Panc1 (cell line): ENCODE results near the gene RGS3. TPM values are rescaled to one million over a fixed set of nuclear protein-coding genes. Genes with fewer than 3 reads are reported as not detected.

Experiments used
- ATAC-seq: fragments of 200-7000 bp; cut with Tn5 transposase; 2 replicates; pipeline ENCODE4 v1.9.1; 2020; ENCODE audit warnings: mild to moderate bottlenecking, moderate library complexity
- BruUV-seq: library from RNA; stranded (reverse); fragments of 400-500 nt; replicated peaks from 2 replicates; lab custom pipeline; 2021; lab: Mats Ljungman, UMichigan
- CTCF ChIA-PET: fragments of 300-600 bp; sonication (Branson Sonifier 250); formaldehyde crosslinking; loops from one replicate; lab custom pipeline; 2022; ENCODE audit warnings: antibody characterized with exemption; lab: Charles Lee
- POLR2A ChIA-PET: fragments of 300-600 bp; sonication (Branson Sonifier 250); formaldehyde crosslinking; loops from one replicate; lab custom pipeline; 2022; ENCODE audit warnings: antibody characterized with exemption; lab: Charles Lee
- DNase-seq: peaks from one replicate; pipeline ENCODE4 v3.0.0-alpha.2; 2010; ENCODE audit warnings: low read depth, low spot score
- H3K27ac ChIP-seq: 2 replicates; pipeline ENCODE4 v1.5.1; 2011; ENCODE audit warnings: mild to moderate bottlenecking, low read length, inconsistent platforms
- H3K27me3 ChIP-seq: fragments of 200-500 bp; sonication (Bioruptor generic); 2 replicates; pipeline ENCODE4 v1.6.0; 2014; ENCODE audit warnings: low read length, inconsistent platforms; ENCODE audit not compliant: control insufficient read depth, insufficient read depth
- H3K36me3 ChIP-seq: fragments of 200-500 bp; sonication (Bioruptor generic); 2 replicates; pipeline ENCODE4 v1.5.1; 2014; ENCODE audit warnings: inconsistent platforms, mild to moderate bottlenecking, low read length, moderate library complexity; ENCODE audit not compliant: control insufficient read depth, insufficient read depth
- H3K4me1 ChIP-seq: 2 replicates; pipeline ENCODE4 v1.5.1; 2011; ENCODE audit warnings: inconsistent platforms, mild to moderate bottlenecking, low read length, moderate library complexity; ENCODE audit not compliant: control insufficient read depth, insufficient read depth
- H3K4me3 ChIP-seq, 2 experiments: 2 replicates each; pipeline ENCODE4 v1.5.1; 2011 to 2012; ENCODE audit warnings: low read depth in 2 of 2, low read length in 2 of 2, mild to moderate bottlenecking in 2 of 2, inconsistent platforms in 1 of 2, moderate library complexity in 1 of 2
- H3K9me3 ChIP-seq: fragments of 200-500 bp; sonication (Bioruptor generic); 2 replicates; pipeline ENCODE4 v1.5.1; 2014; ENCODE audit warnings: low read depth, mild to moderate bottlenecking, inconsistent platforms, low read length, moderate library complexity; ENCODE audit not compliant: control insufficient read depth, insufficient read depth
- POLR2AphosphoS5 ChIP-seq: IDR thresholded peaks from 2 replicates; pipeline ENCODE4 v1.6.1; 2012; ENCODE audit warnings: mild to moderate bottlenecking, low read depth, low read length, moderate library complexity
- SIN3A ChIP-seq: IDR thresholded peaks from 2 replicates; pipeline ENCODE4 v1.6.1; 2012; ENCODE audit warnings: low read depth, mild to moderate bottlenecking, low read length, moderate library complexity, borderline replicate concordance; ENCODE audit not compliant: insufficient read depth
- TCF7L2 ChIP-seq: IDR thresholded peaks from 2 replicates; pipeline ENCODE4 v1.6.1; 2011; ENCODE audit warnings: mild to moderate bottlenecking, low read depth, low read length, inconsistent platforms
- in situ Hi-C: cut with HindIII; loops from 2 replicates; pipeline ENCODE4 v1.10.0; 2016; ENCODE audit warnings: low sequenced_read_pairs, low pct_unique_long_range_greater_than_20kb
- intact Hi-C: fragments of 100-400 bp; cut with micrococcal nuclease; formaldehyde crosslinking; loops from one replicate; pipeline ENCODE4 v1.10.0; 2022; ENCODE audit not compliant: unreplicated experiment
- total RNA-seq: library from RNA; stranded (reverse); gene quantifications from one replicate; pipeline ENCODE4 v1.2.1, GENCODE V29; 2021; ENCODE audit not compliant: unreplicated experiment
- TF ChIP-seq, protein P1 (sequence below), 2 experiments: IDR thresholded peaks; 2 replicates each; pipeline ENCODE4 v1.6.1; 2011 to 2012; ENCODE audit warnings: low read depth in 2 of 2, control low read depth in 1 of 2, low read length in 1 of 2, mild to moderate bottlenecking in 1 of 2, moderate library complexity in 1 of 2; ENCODE audit not compliant: insufficient read depth in 1 of 2
- TF ChIP-seq, protein P2 (sequence below): fragments of 450-650 bp; IDR thresholded peaks from 2 replicates; pipeline ENCODE4 v1.5.1; 2017; ENCODE audit warnings: mild to moderate bottlenecking

The RGS3 gene
- total RNA-seq, 1 experiment from 2014 or later = 15.1 TPM

DNA sequence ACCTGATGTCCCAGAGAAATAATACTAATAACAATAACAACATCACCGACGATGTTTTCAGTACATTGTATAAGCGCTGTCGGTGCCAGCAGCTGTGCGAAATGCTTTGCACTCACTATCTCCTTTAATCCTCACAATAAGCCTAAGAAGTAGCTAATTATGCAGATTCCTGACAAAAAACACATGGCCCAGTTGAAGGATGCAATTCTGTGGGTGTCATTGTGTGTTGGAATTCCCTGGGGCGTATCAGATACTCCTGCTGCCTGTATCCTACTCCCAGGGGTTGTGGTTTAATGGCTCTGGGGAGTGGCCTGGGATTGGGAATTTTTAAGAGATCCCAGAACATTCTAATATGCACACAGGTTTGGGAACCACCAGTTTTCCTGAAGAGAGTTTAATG is 154.0 kb downstream of the RGS3 start:
- Histone ChIP-seq H3K27me3 (no peaks in the 10 kb centered on the region), H3K36me3 (no peaks in the 10 kb centered on the region), H3K4me3 (no peak overlapping the region), H3K27ac (no peak overlapping the region), H3K4me1 (peaks cover 16% of the 10 kb centered on the region), H3K9me3 (no peaks in the 10 kb centered on the region)
- intact Hi-C loops = no loop called here
- no peak for DNase-seq
- TF ChIP-seq TCF7L2 (no peak), POLR2AphosphoS5 (no peak), SIN3A (no peak)
- TF ChIP-seq, protein P1, sequence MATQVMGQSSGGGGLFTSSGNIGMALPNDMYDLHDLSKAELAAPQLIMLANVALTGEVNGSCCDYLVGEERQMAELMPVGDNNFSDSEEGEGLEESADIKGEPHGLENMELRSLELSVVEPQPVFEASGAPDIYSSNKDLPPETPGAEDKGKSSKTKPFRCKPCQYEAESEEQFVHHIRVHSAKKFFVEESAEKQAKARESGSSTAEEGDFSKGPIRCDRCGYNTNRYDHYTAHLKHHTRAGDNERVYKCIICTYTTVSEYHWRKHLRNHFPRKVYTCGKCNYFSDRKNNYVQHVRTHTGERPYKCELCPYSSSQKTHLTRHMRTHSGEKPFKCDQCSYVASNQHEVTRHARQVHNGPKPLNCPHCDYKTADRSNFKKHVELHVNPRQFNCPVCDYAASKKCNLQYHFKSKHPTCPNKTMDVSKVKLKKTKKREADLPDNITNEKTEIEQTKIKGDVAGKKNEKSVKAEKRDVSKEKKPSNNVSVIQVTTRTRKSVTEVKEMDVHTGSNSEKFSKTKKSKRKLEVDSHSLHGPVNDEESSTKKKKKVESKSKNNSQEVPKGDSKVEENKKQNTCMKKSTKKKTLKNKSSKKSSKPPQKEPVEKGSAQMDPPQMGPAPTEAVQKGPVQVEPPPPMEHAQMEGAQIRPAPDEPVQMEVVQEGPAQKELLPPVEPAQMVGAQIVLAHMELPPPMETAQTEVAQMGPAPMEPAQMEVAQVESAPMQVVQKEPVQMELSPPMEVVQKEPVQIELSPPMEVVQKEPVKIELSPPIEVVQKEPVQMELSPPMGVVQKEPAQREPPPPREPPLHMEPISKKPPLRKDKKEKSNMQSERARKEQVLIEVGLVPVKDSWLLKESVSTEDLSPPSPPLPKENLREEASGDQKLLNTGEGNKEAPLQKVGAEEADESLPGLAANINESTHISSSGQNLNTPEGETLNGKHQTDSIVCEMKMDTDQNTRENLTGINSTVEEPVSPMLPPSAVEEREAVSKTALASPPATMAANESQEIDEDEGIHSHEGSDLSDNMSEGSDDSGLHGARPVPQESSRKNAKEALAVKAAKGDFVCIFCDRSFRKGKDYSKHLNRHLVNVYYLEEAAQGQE (IDR thresholded peaks at IDR 0.05; ENCODE audit: insufficient read depth in 1 of 2, low read depth in 2 of 2, low read length in 1 of 2) = no peak
- TF ChIP-seq, protein P2, sequence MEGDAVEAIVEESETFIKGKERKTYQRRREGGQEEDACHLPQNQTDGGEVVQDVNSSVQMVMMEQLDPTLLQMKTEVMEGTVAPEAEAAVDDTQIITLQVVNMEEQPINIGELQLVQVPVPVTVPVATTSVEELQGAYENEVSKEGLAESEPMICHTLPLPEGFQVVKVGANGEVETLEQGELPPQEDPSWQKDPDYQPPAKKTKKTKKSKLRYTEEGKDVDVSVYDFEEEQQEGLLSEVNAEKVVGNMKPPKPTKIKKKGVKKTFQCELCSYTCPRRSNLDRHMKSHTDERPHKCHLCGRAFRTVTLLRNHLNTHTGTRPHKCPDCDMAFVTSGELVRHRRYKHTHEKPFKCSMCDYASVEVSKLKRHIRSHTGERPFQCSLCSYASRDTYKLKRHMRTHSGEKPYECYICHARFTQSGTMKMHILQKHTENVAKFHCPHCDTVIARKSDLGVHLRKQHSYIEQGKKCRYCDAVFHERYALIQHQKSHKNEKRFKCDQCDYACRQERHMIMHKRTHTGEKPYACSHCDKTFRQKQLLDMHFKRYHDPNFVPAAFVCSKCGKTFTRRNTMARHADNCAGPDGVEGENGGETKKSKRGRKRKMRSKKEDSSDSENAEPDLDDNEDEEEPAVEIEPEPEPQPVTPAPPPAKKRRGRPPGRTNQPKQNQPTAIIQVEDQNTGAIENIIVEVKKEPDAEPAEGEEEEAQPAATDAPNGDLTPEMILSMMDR = no peak
- BruUV-seq = no TSS peak
- in situ Hi-C loops = no loop called here
- CTCF ChIA-PET = no interaction called here
- POLR2A ChIA-PET = no interaction called here
- ATAC-seq = no peak

DNA sequence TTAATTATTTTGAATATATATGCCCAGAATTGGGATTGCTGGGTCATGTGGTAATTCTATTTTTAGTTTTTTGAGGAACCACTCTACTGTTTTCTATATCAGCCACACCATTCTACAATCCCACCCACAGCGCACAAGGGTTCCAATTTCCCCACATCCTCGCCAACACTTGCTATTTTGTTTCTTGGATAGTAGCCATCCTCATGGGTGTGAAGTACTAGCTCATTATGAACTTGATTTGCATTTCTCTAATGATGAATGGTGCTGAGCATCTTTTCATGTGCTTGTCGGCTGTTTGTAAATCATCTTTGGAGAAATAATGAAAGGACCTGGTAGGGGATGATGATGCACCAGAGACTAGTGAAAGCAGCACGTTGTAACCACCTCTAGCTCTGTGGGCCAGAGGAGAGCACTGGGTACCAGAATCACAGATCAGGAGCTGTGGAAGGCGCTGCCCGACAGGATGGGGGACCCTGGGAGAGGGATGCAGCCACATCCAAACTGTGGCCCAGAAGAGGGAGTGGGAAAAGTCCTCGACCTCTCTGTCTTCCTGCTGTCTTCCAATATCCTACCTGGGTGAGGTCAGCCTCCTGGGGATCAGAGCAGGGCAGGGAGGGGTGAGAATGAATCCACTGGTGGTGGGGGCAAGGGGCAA is 155.4 kb downstream of the RGS3 start:
- Histone ChIP-seq H3K4me1 (peaks cover 16% of the 10 kb centered on the region), H3K27me3 (no peaks in the 10 kb centered on the region), H3K36me3 (no peaks in the 10 kb centered on the region), H3K27ac (no peak overlapping the region), H3K9me3 (no peaks in the 10 kb centered on the region), H3K4me3 (no peak overlapping the region)
- no TSS peak for BruUV-seq
- ChIA-PET CTCF (no interaction called here), POLR2A (interaction anchor here (0.6 kb wide), 1 partner anchor 25 kb away, joined by 13 read pairs; no protein-coding TSS in a partner anchor)
- in situ Hi-C loops = no loop called here
- no peak for DNase-seq
- no peak for ATAC-seq
- TF ChIP-seq TCF7L2 (no peak), POLR2AphosphoS5 (no peak), SIN3A (no peak)
- TF ChIP-seq, protein P2 = no peak
- TF ChIP-seq, protein P1 (IDR thresholded peaks at IDR 0.05; ENCODE audit: insufficient read depth in 1 of 2, low read depth in 2 of 2, low read length in 1 of 2) = no peak
- intact Hi-C loops = no loop called here
